Fibroblast of lung (primary cell): Measurements from ENCODE around the gene PCDHB9.

Experiments
- CTCF ChIP-seq, 2 donors: IDR thresholded peaks in 1 of 2; conservative IDR thresholded peaks in 1 of 2; 1 replicate in 1 of 2; 2 replicates in 1 of 2; pipeline ENCODE4 v1.5.1; 2011 to 2012; ENCODE audit warnings: low read length in 2 of 2, control low read depth in 1 of 2, inconsistent platforms in 1 of 2, low read depth in 1 of 2, mild to moderate bottlenecking in 1 of 2
- EZH2 ChIP-seq: IDR thresholded peaks from 2 replicates; pipeline ENCODE4 v1.5.1; 2012; ENCODE audit warnings: low read length, control low read depth, mild to moderate bottlenecking; ENCODE audit errors: missing control alignments

GRCh38 chr5:141182248-141182647 is 4.7 kb upstream of the PCDHB9 start, which contains the start of gene PCDHB16:
- peak in 1 of 2 donors; percentile 12 for TF ChIP-seq CTCF (conservative IDR thresholded peaks at IDR 0.05 in 1 of 2, IDR thresholded peaks at IDR 0.05 in 1 of 2; ENCODE audit: low read depth in 1 of 2, low read length in 2 of 2)
- TF ChIP-seq EZH2: no peak
